Cardiac muscle cell (in vitro differentiated cells and primary cell): Measurements from ENCODE around the gene TRNP1. TPM values are rescaled to one million over a fixed set of nuclear protein-coding genes. Genes with fewer than 3 reads are reported as not detected.

Experiments
- DNase-seq, 2 donors: peaks; one replicate each; pipeline versions ENCODE4 v3.0.0 to v3.0.0-alpha.2; 2010 to 2017; ENCODE audit warnings: low read depth in 1 of 2, low spot score in 1 of 2
- H3K27ac ChIP-seq: fragments of 200-600 bp; sonication (generic); 2 replicates; pipeline ENCODE4 v1.5.1; 2016
- H3K27me3 ChIP-seq: fragments of 200-600 bp; sonication (generic); 2 replicates; pipeline ENCODE4 v1.6.0; 2016; ENCODE audit warnings: control low read depth
- H3K36me3 ChIP-seq: fragments of 200-600 bp; sonication (generic); 2 replicates; pipeline ENCODE4 v1.5.1; 2016; ENCODE audit warnings: control low read depth
- H3K4me1 ChIP-seq: fragments of 200-600 bp; sonication (generic); 2 replicates; pipeline ENCODE4 v1.8.1; 2017; ENCODE audit warnings: low read depth, mild to moderate bottlenecking, mixed run types
- H3K4me3 ChIP-seq: fragments of 200-600 bp; sonication (generic); 2 replicates; pipeline ENCODE4 v1.5.1; 2016; ENCODE audit warnings: mild to moderate bottlenecking
- H3K9me3 ChIP-seq: fragments of 200-600 bp; sonication (generic); 2 replicates; pipeline ENCODE4 v1.5.1; 2017; ENCODE audit warnings: low read depth, mild to moderate bottlenecking, control low read depth
- polyA plus RNA-seq: library from polyadenylated mRNA; unstranded; fragments of >200 nt; fragmentation: Nextera tagmentation; extraction: Ambion mirVana; gene quantifications from 2 replicates; pipeline ENCODE4 v1.2.1, GENCODE V29; 2016
- total RNA-seq: library from RNA; depleted of rRNA; stranded (reverse); fragments of >200 nt; gene quantifications from 2 replicates; pipeline ENCODE4 v1.2.3, GENCODE V29; 2016
- TF ChIP-seq, protein P1 (sequence below): IDR thresholded peaks from 2 replicates; pipeline ENCODE4 v1.5.1; 2012; ENCODE audit warnings: low read depth, mild to moderate bottlenecking, low read length

TRNP1 gene
- total and polyA plus RNA-seq, 2 experiments from 2014 or later: 42.9 to 63.7 TPM

DNA sequence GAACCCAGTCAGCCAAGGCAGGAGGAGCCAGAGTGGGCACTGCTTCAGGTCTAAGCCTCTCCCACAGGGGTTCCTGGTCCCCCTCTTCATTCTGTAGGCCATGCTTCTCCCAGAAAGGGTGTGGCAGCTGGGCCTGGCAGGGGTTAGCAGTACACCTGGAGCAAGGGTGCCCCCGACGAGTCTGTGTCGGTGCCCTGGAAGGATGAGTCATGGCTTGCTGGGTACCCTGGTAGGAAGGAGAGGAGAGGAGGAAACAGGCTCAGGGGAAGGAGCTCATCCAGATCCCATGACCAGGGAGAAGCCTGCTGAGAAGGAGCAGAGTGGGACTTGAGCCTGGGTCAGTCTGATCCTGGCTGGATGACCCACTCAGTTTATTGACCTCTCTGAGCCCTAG, 43.6 kb upstream of the TRNP1 start:
- no peak for DNase-seq
- TF ChIP-seq, protein P1, sequence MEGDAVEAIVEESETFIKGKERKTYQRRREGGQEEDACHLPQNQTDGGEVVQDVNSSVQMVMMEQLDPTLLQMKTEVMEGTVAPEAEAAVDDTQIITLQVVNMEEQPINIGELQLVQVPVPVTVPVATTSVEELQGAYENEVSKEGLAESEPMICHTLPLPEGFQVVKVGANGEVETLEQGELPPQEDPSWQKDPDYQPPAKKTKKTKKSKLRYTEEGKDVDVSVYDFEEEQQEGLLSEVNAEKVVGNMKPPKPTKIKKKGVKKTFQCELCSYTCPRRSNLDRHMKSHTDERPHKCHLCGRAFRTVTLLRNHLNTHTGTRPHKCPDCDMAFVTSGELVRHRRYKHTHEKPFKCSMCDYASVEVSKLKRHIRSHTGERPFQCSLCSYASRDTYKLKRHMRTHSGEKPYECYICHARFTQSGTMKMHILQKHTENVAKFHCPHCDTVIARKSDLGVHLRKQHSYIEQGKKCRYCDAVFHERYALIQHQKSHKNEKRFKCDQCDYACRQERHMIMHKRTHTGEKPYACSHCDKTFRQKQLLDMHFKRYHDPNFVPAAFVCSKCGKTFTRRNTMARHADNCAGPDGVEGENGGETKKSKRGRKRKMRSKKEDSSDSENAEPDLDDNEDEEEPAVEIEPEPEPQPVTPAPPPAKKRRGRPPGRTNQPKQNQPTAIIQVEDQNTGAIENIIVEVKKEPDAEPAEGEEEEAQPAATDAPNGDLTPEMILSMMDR: no peak
- H3K27me3 ChIP-seq: no peaks in the 10 kb centered on the region
- peaks cover 19% of the 10 kb centered on the region for H3K36me3 ChIP-seq
- H3K9me3 ChIP-seq: no peaks in the 10 kb centered on the region
- H3K4me1 ChIP-seq: no peaks in the 10 kb centered on the region
- H3K27ac ChIP-seq: no peak overlapping the region
- no peak overlapping the region for H3K4me3 ChIP-seq

DNA sequence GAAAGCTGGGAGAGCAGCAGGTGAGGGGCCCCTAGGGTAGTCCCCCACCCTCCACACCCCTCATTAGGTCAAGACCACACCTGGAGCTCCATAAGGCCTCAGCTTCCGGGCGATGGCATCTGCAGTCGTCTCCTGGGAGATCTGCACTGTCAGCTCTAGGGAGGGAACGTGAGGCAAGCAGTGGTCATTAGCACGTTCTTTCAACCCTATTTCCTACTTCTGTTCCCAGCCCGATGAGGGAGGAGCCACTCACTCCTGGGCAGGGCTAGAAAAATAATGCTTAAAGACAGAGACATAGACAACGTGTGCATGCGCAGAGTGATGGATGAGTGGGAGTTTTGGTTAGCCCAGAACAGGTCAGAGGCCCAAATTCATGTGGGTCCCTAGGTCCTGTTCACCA, 42.9 kb upstream of the TRNP1 start:
- Histone ChIP-seq H3K27ac (no peak overlapping the region), H3K27me3 (no peaks in the 10 kb centered on the region), H3K9me3 (no peaks in the 10 kb centered on the region), H3K4me1 (no peaks in the 10 kb centered on the region), H3K4me3 (no peak overlapping the region), H3K36me3 (peaks cover 13% of the 10 kb centered on the region)
- TF ChIP-seq, protein P1: no peak
- no peak for DNase-seq

DNA sequence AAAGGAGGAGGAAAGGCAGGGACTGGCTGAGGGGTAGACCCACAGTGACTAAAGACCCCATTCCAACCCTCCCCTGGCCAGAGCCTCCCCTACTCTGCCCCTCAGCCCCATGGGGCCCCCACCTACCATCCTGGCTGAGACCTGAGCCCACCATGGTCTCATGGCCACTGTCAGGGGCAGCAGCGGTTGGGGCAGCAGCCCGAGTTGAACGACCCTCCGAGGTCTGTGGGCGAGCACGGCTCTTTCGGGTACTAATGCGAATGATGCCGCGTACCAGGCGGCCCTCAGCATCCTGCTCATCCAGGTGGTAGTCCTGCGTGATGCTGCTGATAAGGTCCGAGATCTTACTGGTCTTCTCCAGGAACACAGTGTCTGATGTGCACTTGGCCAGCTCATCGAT, 42.3 kb upstream of the TRNP1 start:
- Histone ChIP-seq H3K4me1 (no peaks in the 10 kb centered on the region), H3K9me3 (no peaks in the 10 kb centered on the region), H3K36me3 (peaks cover 7% of the 10 kb centered on the region), H3K4me3 (no peak overlapping the region), H3K27me3 (no peaks in the 10 kb centered on the region), H3K27ac (no peak overlapping the region)
- TF ChIP-seq, protein P1: no peak
- no peak for DNase-seq

DNA sequence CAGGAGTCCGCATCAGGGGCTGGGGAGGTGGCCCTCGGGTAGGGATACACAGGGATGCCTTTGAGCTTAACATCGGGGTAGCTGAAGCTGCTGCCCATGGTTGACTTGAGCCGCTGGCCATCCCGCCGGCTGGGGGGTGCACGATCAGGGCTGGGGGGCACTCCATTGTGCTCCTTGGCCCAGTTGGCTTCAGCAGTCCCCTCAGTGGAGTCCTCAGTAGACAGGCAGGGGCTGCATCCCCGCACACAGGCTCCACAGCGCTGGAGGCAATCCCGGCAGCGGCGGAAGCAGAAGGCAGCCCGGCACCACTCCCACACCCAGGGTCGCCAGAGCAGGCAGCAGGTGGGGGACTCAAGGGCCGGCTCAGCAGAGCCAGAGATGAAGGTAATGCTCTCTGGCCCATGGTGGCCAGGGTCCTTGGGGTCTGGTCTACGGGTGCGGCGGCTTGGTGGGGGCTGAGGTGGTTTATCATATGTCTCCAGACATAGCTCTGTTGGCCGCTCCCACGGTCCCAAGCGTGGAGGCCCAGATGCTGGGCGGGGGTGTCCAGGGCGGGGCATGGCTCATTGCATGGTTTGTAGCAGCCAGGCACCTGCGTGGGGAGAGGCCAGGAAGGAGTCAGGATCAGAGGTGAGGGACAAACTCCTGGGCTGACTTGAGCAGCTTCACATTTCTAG, 41.5 kb upstream of the TRNP1 start:
- no peaks in the 10 kb centered on the region for H3K9me3 ChIP-seq
- TF ChIP-seq, protein P1: no peak
- H3K4me3 ChIP-seq: no peak overlapping the region
- H3K27me3 ChIP-seq: no peaks in the 10 kb centered on the region
- H3K27ac ChIP-seq: no peak overlapping the region
- H3K4me1 ChIP-seq: no peaks in the 10 kb centered on the region
- DNase-seq: no peak
- no peaks in the 10 kb centered on the region for H3K36me3 ChIP-seq

DNA sequence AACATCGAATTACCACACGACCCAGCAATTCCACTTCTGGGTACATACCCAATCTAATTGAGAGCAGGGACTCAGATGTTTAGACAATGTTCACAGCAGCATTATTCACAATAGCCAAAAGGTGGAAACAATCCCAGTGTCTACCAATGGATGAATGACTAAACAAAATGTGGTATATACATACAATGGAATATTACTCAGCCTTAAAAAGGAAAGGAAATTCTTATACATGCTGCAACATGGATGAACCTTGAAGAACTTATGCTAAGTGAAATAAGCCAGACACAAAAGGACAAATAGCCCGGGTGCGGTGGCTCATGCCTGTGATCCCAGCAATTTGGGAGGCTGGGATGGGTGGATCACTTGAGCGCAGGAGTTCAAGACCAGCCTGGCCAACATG, 40.1 kb upstream of the TRNP1 start:
- DNase-seq: no peak
- Histone ChIP-seq H3K27me3 (peaks cover 3% of the 10 kb centered on the region), H3K27ac (no peak overlapping the region), H3K4me3 (no peak overlapping the region), H3K9me3 (no peaks in the 10 kb centered on the region), H3K4me1 (no peaks in the 10 kb centered on the region), H3K36me3 (no peaks in the 10 kb centered on the region)
- TF ChIP-seq, protein P1: no peak

DNA sequence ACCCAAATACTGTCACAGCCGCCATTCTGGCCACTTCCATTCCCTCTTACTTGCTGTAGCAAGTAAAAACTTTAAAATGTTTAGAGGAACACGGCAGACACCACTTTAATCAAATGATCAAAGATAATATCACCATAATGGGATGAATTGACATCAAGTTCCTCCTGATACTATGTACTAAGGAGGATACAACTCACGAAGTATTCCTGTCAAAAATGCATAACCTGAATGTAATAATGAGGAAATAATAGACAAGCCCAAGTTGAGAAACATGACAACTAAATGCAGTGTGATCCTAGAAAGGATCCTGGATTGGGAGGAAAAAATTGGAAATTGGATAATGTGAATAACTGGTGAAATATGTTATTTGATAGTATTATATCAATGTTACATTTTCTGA, 37.2 kb upstream of the TRNP1 start:
- Histone ChIP-seq H3K9me3 (no peaks in the 10 kb centered on the region), H3K36me3 (no peaks in the 10 kb centered on the region), H3K27me3 (peaks cover 33% of the 10 kb centered on the region), H3K27ac (no peak overlapping the region), H3K4me3 (no peak overlapping the region), H3K4me1 (no peaks in the 10 kb centered on the region)
- TF ChIP-seq, protein P1: no peak
- DNase-seq: no peak
